H1 (cell line): ENCODE data around the gene SLC26A11.

Experiments
- CEBPB ChIP-seq: IDR thresholded peaks from 2 replicates; pipeline ENCODE4 v1.6.1; 2012; ENCODE audit warnings: low read depth, low read length
- JUN ChIP-seq: IDR thresholded peaks from 2 replicates; pipeline ENCODE4 v1.6.1; 2011; ENCODE audit warnings: low read depth, mild to moderate bottlenecking, improper control_type of control experiment, low read length
- MAFK ChIP-seq: IDR thresholded peaks from 2 replicates; pipeline ENCODE4 v1.6.1; 2012; ENCODE audit warnings: low read depth, mild to moderate bottlenecking, improper control_type of control experiment, low read length
- MAX ChIP-seq: IDR thresholded peaks from 2 replicates; pipeline ENCODE4 v1.6.1; 2012; ENCODE audit warnings: inconsistent platforms
- PHF8 ChIP-seq: fragments of 200-600 bp; sonication (generic); conservative IDR thresholded peaks from 2 replicates; pipeline ENCODE4 v1.7.1; 2012; ENCODE audit warnings: low read depth, mild to moderate bottlenecking, inconsistent platforms, low read length, moderate library complexity
- POLR2A ChIP-seq, 2 experiments: IDR thresholded peaks; 1 replicate in 1 of 2; 2 replicates in 1 of 2; pipeline ENCODE4 v1.6.1; 2011; ENCODE audit warnings: low read depth in 2 of 2, low read length in 2 of 2, mild to moderate bottlenecking in 2 of 2; ENCODE audit errors: control extremely low read depth in 1 of 2
- POLR2AphosphoS5 ChIP-seq: IDR thresholded peaks from 2 replicates; pipeline ENCODE4 v1.6.1; 2011; ENCODE audit warnings: low read depth, low read length
- SIN3A ChIP-seq, 2 experiments: IDR thresholded peaks in 1 of 2; conservative IDR thresholded peaks in 1 of 2; 2 replicates each; pipeline ENCODE4 v1.6.1; 2011 to 2012; ENCODE audit warnings: low read length in 2 of 2, improper control_type of control experiment in 1 of 2, low read depth in 1 of 2, mild to moderate bottlenecking in 1 of 2
- TAF1 ChIP-seq: IDR thresholded peaks from 2 replicates; pipeline ENCODE4 v1.6.1; 2011; ENCODE audit warnings: mild to moderate bottlenecking, low read depth, low read length
- TBP ChIP-seq: IDR thresholded peaks from 2 replicates; pipeline ENCODE4 v1.6.1; 2011; ENCODE audit warnings: low read depth, low read length, improper control_type of control experiment
- ZNF274 ChIP-seq: IDR thresholded peaks from 2 replicates; pipeline ENCODE4 v1.7.0; 2012; ENCODE audit warnings: low read length, borderline replicate concordance; ENCODE audit errors: extremely low read depth
- TF ChIP-seq, protein P1 (sequence below), 3 experiments: IDR thresholded peaks; 1 replicate in 2 of 3; 2 replicates in 1 of 3; pipeline versions ENCODE4 v1.5.1 to v1.6.1; 2011; ENCODE audit warnings: low read length in 3 of 3, mild to moderate bottlenecking in 3 of 3, inconsistent platforms in 2 of 3, low read depth in 1 of 3, moderate library complexity in 1 of 3; ENCODE audit not compliant: insufficient read depth in 1 of 3; ENCODE audit errors: control extremely low read depth in 1 of 3
- TF ChIP-seq, protein P2 (sequence below): IDR thresholded peaks from 2 replicates; pipeline ENCODE4 v1.6.1; 2012; ENCODE audit warnings: low read length, inconsistent platforms

DNA sequence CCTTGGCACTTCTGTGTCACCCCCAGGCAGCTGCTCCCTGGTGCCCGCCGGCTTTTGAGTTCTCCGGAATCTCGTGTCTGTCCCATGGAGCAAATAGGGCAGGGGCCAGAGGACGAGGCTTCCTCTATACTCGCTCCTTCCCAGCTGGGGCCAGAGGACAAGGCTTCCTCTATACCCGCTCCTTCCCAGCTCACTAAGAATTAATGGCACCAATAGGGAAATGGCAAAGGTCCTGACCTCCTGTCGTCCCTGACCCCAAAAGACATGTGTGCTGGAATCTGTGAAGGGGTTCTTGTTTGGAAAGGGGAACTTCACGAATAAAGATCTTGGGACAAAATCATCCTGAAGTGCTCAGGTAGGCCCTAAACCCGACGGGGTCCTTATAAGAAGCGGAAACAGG lies 7.7 kb upstream of the SLC26A11 start:
- TF ChIP-seq TBP, result no peak
- TF ChIP-seq, protein P1, sequence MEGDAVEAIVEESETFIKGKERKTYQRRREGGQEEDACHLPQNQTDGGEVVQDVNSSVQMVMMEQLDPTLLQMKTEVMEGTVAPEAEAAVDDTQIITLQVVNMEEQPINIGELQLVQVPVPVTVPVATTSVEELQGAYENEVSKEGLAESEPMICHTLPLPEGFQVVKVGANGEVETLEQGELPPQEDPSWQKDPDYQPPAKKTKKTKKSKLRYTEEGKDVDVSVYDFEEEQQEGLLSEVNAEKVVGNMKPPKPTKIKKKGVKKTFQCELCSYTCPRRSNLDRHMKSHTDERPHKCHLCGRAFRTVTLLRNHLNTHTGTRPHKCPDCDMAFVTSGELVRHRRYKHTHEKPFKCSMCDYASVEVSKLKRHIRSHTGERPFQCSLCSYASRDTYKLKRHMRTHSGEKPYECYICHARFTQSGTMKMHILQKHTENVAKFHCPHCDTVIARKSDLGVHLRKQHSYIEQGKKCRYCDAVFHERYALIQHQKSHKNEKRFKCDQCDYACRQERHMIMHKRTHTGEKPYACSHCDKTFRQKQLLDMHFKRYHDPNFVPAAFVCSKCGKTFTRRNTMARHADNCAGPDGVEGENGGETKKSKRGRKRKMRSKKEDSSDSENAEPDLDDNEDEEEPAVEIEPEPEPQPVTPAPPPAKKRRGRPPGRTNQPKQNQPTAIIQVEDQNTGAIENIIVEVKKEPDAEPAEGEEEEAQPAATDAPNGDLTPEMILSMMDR (IDR thresholded peaks at IDR 0.05; ENCODE audit: control extremely low read depth in 1 of 3, insufficient read depth in 1 of 3, low read depth in 1 of 3, low read length in 3 of 3), result no peak
- no peak for TF ChIP-seq JUN
- no peak for TF ChIP-seq SIN3A (conservative IDR thresholded peaks at IDR 0.05 in 1 of 2, IDR thresholded peaks at IDR 0.05 in 1 of 2; ENCODE audit: low read depth in 1 of 2, low read length in 2 of 2)
- no peak for TF ChIP-seq ZNF274
- TF ChIP-seq MAX, result no peak
- TF ChIP-seq PHF8, result no peak
- TF ChIP-seq POLR2A (IDR thresholded peaks at IDR 0.05; ENCODE audit: control extremely low read depth in 1 of 2, low read depth in 2 of 2, low read length in 2 of 2), result no peak
- TF ChIP-seq CEBPB, result no peak
- TF ChIP-seq, protein P2, sequence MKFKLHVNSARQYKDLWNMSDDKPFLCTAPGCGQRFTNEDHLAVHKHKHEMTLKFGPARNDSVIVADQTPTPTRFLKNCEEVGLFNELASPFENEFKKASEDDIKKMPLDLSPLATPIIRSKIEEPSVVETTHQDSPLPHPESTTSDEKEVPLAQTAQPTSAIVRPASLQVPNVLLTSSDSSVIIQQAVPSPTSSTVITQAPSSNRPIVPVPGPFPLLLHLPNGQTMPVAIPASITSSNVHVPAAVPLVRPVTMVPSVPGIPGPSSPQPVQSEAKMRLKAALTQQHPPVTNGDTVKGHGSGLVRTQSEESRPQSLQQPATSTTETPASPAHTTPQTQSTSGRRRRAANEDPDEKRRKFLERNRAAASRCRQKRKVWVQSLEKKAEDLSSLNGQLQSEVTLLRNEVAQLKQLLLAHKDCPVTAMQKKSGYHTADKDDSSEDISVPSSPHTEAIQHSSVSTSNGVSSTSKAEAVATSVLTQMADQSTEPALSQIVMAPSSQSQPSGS, result no peak
- no peak for TF ChIP-seq POLR2AphosphoS5
- TF ChIP-seq MAFK, result no peak
- no peak for TF ChIP-seq TAF1
